Stimulated activated CD8-positive, alpha-beta memory T cell treated with anti-CD3 and anti-CD28 coated beads, Interleukin-4, amount 100 ng/mL, for 48 hours (primary cell): ENCODE measurements around the gene PGRMC2.
"Not testable (repeated sequence)": the region's sequence is repeated elsewhere in the genome, so short reads cannot be mapped to it uniquely, and the experiment has no call there.

Source experiments
- DNase-seq: peaks from one replicate; pipeline ENCODE4 v3.0.0-alpha.2; 2020

Gene PGRMC2

GRCh38 chr4:128298146-128298758 lies 10.6 kb upstream of the PGRMC2 start:
- DNase-seq: no peak

- DNase-seq: no peak
These were observed 7.6 kb upstream of the PGRMC2 start for GRCh38 chr4:128295255-128295654.

- no peak for DNase-seq
These were observed 6.9 kb upstream of the PGRMC2 start for GRCh38 chr4:128294464-128294863.

- DNase-seq: no peak
These were observed 4.7 kb upstream of the PGRMC2 start for GRCh38 chr4:128292349-128292748.

GRCh38 chr4:128291096-128291495 lies 3.5 kb upstream of the PGRMC2 start:
- no peak for DNase-seq

- no peak for DNase-seq
These were observed 2.9 kb upstream of the PGRMC2 start for GRCh38 chr4:128290526-128290925.

- no peak for DNase-seq
These were observed 2.0 kb upstream of the PGRMC2 start for GRCh38 chr4:128289523-128290158.

GRCh38 chr4:128288689-128289106 lies 1.1 kb upstream of the PGRMC2 start:
- no peak for DNase-seq

GRCh38 chr4:128287871-128288688 lies 467 bp upstream of the PGRMC2 start:
- DNase-seq: peak; percentile 99

GRCh38 chr4:128286474-128287058 lies 1.0 kb downstream of the PGRMC2 start:
- DNase-seq: no peak

- DNase-seq: no peak
These were observed 2.3 kb downstream of the PGRMC2 start for GRCh38 chr4:128285085-128285997.

- DNase-seq: no peak
These were observed 3.3 kb downstream of the PGRMC2 start for GRCh38 chr4:128284317-128284716.

- DNase-seq: no peak
These were observed 4.5 kb downstream of the PGRMC2 start for GRCh38 chr4:128283071-128283470.

- no peak for DNase-seq
These were observed 5.1 kb downstream of the PGRMC2 start for GRCh38 chr4:128282516-128282915.

- DNase-seq: no peak
These were observed 6.3 kb downstream of the PGRMC2 start for GRCh38 chr4:128281354-128281753.

- DNase-seq: no peak
These were observed 7.9 kb downstream of the PGRMC2 start for GRCh38 chr4:128279624-128280225.

- DNase-seq: no peak
These were observed 9.8 kb downstream of the PGRMC2 start for GRCh38 chr4:128277856-128278255.

- no peak for DNase-seq
These were observed 12.3 kb downstream of the PGRMC2 start for GRCh38 chr4:128275346-128275745.

GRCh38 chr4:128271551-128271950 lies 16.1 kb downstream of the PGRMC2 start:
- DNase-seq: no peak

GRCh38 chr4:128268970-128269369 lies 18.6 kb downstream of the PGRMC2 start:
- DNase-seq: no peak

- no peak for DNase-seq
These were observed 19.9 kb downstream of the PGRMC2 start for GRCh38 chr4:128267745-128268144.

- not testable (repeated sequence) for DNase-seq
These were observed 20.4 kb downstream of the PGRMC2 start for GRCh38 chr4:128267171-128267570.
